Activated CD8-positive, alpha-beta T cell treated with anti-CD3 and anti-CD28 coated beads, Interleukin-2, amount 10 ng/mL, durations not matched to agents 7 days and 5 days (primary cell): ENCODE data around the gene ATRN. TPM values are rescaled to one million over a fixed set of nuclear protein-coding genes. Genes with fewer than 3 reads are reported as not detected.
"Not testable (repeated sequence)": the region's sequence is repeated elsewhere in the genome, so short reads cannot be mapped to it uniquely, and the experiment has no call there.

ENCODE experiments used
- ATAC-seq: fragments of 150-1000 bp; cut with Tn5 transposase; one replicate; pipeline ENCODE4 v1.10.0; 2021; ENCODE audit warnings: moderate library complexity
- CTCF ChIA-PET: fragments of 350-600 bp; sonication (Branson Sonifier 250); formaldehyde crosslinking; loops from one replicate; lab custom pipeline; 2021; ENCODE audit warnings: antibody characterized with exemption; lab: Charles Lee
- POLR2A ChIA-PET: fragments of 350-600 bp; sonication (Branson Sonifier 250); formaldehyde crosslinking; loops from one replicate; lab custom pipeline; 2021; ENCODE audit warnings: antibody characterized with exemption; lab: Charles Lee
- DNase-seq: peaks from one replicate; pipeline ENCODE4 v3.0.0-alpha.2; 2020
- H3K27ac Mint-ChIP-seq: one replicate; pipeline ENCODE4 v1.8.0; 2021; ENCODE audit warnings: mild to moderate bottlenecking, mixed read lengths
- H3K27me3 Mint-ChIP-seq: one replicate; pipeline ENCODE4 v1.8.0; 2021; ENCODE audit warnings: low read depth, mixed read lengths
- H3K36me3 Mint-ChIP-seq: one replicate; pipeline ENCODE4 v1.8.0; 2021; ENCODE audit warnings: low read depth, mixed read lengths
- H3K4me1 Mint-ChIP-seq: one replicate; pipeline ENCODE4 v1.8.0; 2021; ENCODE audit warnings: low read depth, mixed read lengths
- H3K4me3 Mint-ChIP-seq: one replicate; pipeline ENCODE4 v1.8.0; 2021; ENCODE audit warnings: mild to moderate bottlenecking, mixed read lengths
- H3K9me3 Mint-ChIP-seq: one replicate; pipeline ENCODE4 v1.8.0; 2022; ENCODE audit warnings: mixed read lengths; ENCODE audit not compliant: insufficient read depth
- total RNA-seq, 2 experiments: library from RNA; stranded (reverse); gene quantifications; one replicate each; pipeline ENCODE4 v1.2.3, GENCODE V29; 2021

The ATRN gene
- total RNA-seq, 2 experiments from 2014 or later, result 8.1 to 8.5 TPM

DNA sequence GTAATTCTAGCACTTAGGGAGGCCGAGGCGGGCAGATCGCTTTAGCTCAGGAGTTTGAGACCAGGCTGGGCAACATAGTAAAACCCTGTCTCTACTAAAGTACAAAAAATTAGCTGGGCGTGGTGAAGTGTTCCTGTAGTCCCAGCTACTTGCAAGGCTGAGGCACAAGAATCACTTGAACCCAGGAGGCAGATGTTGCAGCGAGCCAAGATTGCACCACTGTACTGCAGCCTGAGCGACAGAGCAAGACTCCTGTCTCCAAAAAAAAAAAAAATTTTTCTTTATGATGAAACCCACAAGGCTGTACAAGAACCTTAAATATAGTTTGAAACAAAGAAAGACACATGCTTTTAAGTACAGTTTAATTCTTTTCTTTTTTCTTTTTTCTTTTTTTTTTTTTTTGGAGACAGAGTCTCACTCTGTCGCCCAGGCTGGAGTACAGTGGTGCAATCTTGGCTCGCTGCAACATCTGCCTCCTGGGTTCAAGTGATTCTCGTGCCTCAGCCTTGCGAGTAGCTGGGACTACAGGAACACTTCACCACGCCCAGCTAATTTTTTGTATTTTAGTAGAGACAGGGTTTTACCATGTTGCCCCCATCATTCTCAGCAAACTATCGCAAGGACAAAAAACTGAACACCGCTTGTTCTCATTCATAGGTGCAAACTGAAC is 144.5 kb downstream of the ATRN start:
- POLR2A ChIA-PET, ATAC-seq, H3K27me3 Mint-ChIP-seq, H3K27ac Mint-ChIP-seq, H3K4me1 Mint-ChIP-seq, H3K9me3 Mint-ChIP-seq, CTCF ChIA-PET, H3K4me3 Mint-ChIP-seq, DNase-seq, H3K36me3 Mint-ChIP-seq: not testable (repeated sequence)

GRCh38 chr20:3616250-3616649 is 145.4 kb downstream of the ATRN start:
- H3K4me3 Mint-ChIP-seq, result no peak overlapping the region
- H3K27me3 Mint-ChIP-seq, result no peaks in the 10 kb centered on the region
- no peaks in the 10 kb centered on the region for H3K36me3 Mint-ChIP-seq
- ChIA-PET POLR2A (no interaction called here), CTCF (no interaction called here)
- H3K27ac Mint-ChIP-seq, result no peak overlapping the region
- DNase-seq (no peak), ATAC-seq (no peak)
- peaks cover 3% of the 10 kb centered on the region for H3K4me1 Mint-ChIP-seq
- H3K9me3 Mint-ChIP-seq, result no peaks in the 10 kb centered on the region

- ChIA-PET POLR2A (no interaction called here), CTCF (no interaction called here)
- Mint-ChIP-seq H3K4me3 (no peak overlapping the region), H3K36me3 (no peaks in the 10 kb centered on the region), H3K4me1 (no peaks in the 10 kb centered on the region), H3K9me3 (no peaks in the 10 kb centered on the region), H3K27me3 (no peaks in the 10 kb centered on the region), H3K27ac (no peak overlapping the region)
- DNase-seq, result no peak
- ATAC-seq, result no peak
Measured at GRCh38 chr20:3621111-3621510, 150.3 kb downstream of the ATRN start.

DNA sequence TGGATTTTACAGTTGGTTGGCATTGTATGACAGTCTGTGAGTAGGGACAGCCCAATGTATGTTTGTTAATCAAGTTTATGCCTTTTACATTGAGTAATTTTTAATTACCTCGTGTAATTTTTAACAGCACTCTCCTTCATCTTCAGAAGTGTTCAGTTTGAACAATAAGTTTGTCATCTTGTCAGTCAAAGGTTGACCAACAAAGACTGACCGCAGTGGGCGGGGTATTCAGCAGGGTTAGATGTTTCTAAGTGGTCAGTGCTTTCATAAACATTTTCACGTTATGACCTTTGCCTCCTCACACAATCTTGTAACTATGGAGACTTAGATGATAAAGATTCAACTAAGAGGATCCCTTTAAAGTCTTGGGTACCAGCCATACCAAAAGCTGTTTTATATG is 151.6 kb downstream of the ATRN start:
- ATAC-seq (no peak), DNase-seq (no peak)
- Mint-ChIP-seq H3K27me3 (no peaks in the 10 kb centered on the region), H3K27ac (no peak overlapping the region), H3K36me3 (no peaks in the 10 kb centered on the region), H3K9me3 (no peaks in the 10 kb centered on the region), H3K4me3 (no peak overlapping the region), H3K4me1 (no peaks in the 10 kb centered on the region)
- ChIA-PET CTCF (no interaction called here), POLR2A (no interaction called here)

DNA sequence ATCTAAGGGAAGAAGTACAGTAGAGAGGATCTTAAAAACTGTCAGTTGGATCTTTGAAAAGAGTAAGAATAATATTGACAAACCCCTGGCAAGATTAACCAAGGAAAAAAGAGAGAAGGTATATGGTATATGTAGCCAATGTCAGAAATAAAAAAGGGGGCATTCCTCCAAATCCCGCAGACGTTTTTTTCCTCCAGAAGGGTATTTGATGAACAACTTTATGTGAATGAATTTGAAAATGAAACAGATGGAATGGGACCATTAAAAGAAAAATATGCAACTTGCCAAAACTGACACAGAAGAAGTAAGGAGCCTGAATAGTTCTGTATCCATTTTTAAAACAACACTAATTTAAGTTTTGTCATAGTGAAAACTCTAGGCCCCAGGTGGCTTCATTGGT is 156.7 kb downstream of the ATRN start:
- H3K27ac Mint-ChIP-seq, result no peak overlapping the region
- no peak for ATAC-seq
- no peak for DNase-seq

DNA sequence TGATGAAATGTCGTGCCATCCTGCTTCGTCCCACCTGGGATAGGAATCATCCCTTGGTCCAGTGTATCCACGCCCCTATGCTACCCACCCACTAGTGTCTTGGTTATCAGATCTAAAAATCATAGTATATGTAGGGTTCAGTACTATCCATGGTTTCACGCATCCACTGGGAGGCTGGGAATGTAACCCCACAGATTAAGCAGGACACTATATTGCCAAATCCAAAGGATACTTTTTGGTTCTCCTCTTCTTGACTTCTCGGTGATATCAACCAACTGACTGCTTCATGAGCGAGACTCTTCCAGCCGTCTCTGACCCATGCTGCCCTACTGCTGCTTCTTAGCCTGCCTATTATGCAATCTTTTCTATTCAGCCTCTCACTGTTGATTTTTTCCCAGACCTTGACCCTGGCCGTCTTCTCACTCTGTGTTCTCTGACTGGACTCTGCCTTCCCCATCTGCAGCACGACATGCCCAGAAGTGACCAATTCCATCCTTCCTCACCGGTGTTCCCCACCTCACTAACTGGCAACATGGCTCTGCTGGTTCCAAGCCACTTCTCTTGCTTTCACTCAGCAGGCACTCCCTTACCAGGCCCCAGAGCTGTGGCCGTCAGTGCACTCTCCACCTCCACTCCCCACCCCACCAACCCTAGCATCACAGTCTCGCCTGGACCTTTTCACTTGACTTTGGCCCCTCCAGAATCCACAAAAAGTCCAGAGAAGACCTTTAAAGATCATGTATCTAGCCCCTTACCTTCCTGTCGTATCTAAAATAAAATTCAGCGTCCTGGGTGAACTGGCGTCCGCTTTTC is 157.9 kb downstream of the ATRN start:
- no peak overlapping the region for H3K4me3 Mint-ChIP-seq
- H3K9me3 Mint-ChIP-seq, result no peaks in the 10 kb centered on the region
- no peaks in the 10 kb centered on the region for H3K27me3 Mint-ChIP-seq
- no peaks in the 10 kb centered on the region for H3K36me3 Mint-ChIP-seq
- ChIA-PET CTCF (no interaction called here), POLR2A (no interaction called here)
- ATAC-seq, result no peak
- no peak for DNase-seq
- H3K4me1 Mint-ChIP-seq, result no peaks in the 10 kb centered on the region
- no peak overlapping the region for H3K27ac Mint-ChIP-seq

More for the DNA sequence above, 156.7 kb downstream of the ATRN start:
- no peaks in the 10 kb centered on the region for H3K27me3 Mint-ChIP-seq
- no peaks in the 10 kb centered on the region for H3K36me3 Mint-ChIP-seq
- no peak overlapping the region for H3K4me3 Mint-ChIP-seq
- ChIA-PET POLR2A (no interaction called here), CTCF (no interaction called here)
- H3K9me3 Mint-ChIP-seq, result no peaks in the 10 kb centered on the region
- H3K4me1 Mint-ChIP-seq, result no peaks in the 10 kb centered on the region

DNA sequence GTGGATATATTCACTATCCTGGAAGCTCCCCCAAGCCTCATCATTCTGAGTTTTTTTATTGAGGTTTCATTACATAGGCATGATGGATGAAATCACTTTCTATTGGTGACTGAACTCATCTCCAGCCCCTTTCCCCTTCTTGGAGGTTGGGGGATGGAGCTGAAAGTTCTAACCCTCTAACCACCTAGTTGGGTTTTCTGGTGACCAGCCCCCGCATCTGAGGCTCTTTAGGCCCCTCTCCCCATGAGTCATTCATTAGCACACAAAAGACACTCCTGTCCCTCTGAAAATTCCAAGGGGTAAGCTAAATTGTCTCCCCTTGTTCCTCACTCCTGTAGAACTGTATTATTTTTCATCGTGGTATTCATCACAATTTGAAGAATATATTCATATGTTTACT is 159.1 kb downstream of the ATRN start:
- ChIA-PET POLR2A (no interaction called here), CTCF (interaction anchor here (1.1 to 1.8 kb wide), 2 partner anchors 66 to 124 kb away, joined by 3 to 4 read pairs; no protein-coding TSS in a partner anchor)
- H3K4me3 Mint-ChIP-seq, result no peak overlapping the region

GRCh38 chr20:3630429-3630828 is 159.6 kb downstream of the ATRN start:
- CTCF ChIA-PET, result interaction anchor here (1.1 to 1.8 kb wide), 2 partner anchors 67 to 124 kb away, joined by 3 to 4 read pairs; no protein-coding TSS in a partner anchor
- ATAC-seq, result no peak
- no peak overlapping the region for H3K27ac Mint-ChIP-seq

More for the DNA sequence above, 159.1 kb downstream of the ATRN start:
- no peaks in the 10 kb centered on the region for H3K27me3 Mint-ChIP-seq
- ATAC-seq (no peak), DNase-seq (no peak)
- no peaks in the 10 kb centered on the region for H3K9me3 Mint-ChIP-seq
- no peaks in the 10 kb centered on the region for H3K36me3 Mint-ChIP-seq
- no peak overlapping the region for H3K27ac Mint-ChIP-seq
- peaks cover 6% of the 10 kb centered on the region for H3K4me1 Mint-ChIP-seq

DNA sequence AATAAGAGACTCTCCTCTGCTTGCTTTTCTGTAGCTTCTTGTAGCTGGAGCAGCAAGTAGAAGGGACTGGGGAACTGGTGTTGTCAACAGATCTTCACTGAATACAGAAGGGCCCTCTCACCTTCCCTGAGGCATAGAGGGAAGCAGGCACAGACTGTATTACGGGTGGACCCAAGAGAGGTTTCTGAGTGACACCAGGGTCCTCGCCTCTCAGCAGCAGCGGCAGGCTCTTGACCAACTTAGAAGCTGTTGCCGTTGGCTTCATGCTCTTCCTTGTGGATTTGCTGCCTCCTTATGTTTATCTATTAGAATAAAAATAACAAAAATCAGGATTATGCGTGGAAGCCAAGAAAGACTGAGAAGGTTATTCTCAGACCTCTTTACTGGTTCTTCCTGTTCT is 160.7 kb downstream of the ATRN start:
- POLR2A ChIA-PET, result no interaction called here
- Mint-ChIP-seq H3K27me3 (no peaks in the 10 kb centered on the region), H3K27ac (no peak overlapping the region), H3K4me3 (no peak overlapping the region), H3K36me3 (no peaks in the 10 kb centered on the region), H3K9me3 (no peaks in the 10 kb centered on the region), H3K4me1 (peaks cover 6% of the 10 kb centered on the region)
- no peak for DNase-seq
- no peak for ATAC-seq
- CTCF ChIA-PET, result interaction anchor here (1.8 kb wide), 1 partner anchor 68 kb away, joined by 4 read pairs; no protein-coding TSS in a partner anchor

More at GRCh38 chr20:3630429-3630828, 159.6 kb downstream of the ATRN start:
- no peaks in the 10 kb centered on the region for H3K9me3 Mint-ChIP-seq
- H3K4me3 Mint-ChIP-seq, result no peak overlapping the region
- H3K36me3 Mint-ChIP-seq, result no peaks in the 10 kb centered on the region
- DNase-seq, result no peak
- POLR2A ChIA-PET, result no interaction called here
- H3K4me1 Mint-ChIP-seq, result peaks cover 6% of the 10 kb centered on the region
- no peaks in the 10 kb centered on the region for H3K27me3 Mint-ChIP-seq

GRCh38 chr20:3632311-3633004 is 161.6 kb downstream of the ATRN start:
- Mint-ChIP-seq H3K27me3 (no peaks in the 10 kb centered on the region), H3K4me1 (peaks cover 6% of the 10 kb centered on the region), H3K27ac (no peak overlapping the region), H3K36me3 (no peaks in the 10 kb centered on the region), H3K4me3 (no peak overlapping the region), H3K9me3 (no peaks in the 10 kb centered on the region)
- POLR2A ChIA-PET, result interaction anchor here (0.6 kb wide), 1 partner anchor 68 kb away, joined by 3 read pairs; no protein-coding TSS in a partner anchor
- CTCF ChIA-PET, result interaction anchor here (1.2 kb wide), 1 partner anchor 69 kb away, joined by 7 read pairs; no protein-coding TSS in a partner anchor
- no peak for DNase-seq
- ATAC-seq, result no peak

DNA sequence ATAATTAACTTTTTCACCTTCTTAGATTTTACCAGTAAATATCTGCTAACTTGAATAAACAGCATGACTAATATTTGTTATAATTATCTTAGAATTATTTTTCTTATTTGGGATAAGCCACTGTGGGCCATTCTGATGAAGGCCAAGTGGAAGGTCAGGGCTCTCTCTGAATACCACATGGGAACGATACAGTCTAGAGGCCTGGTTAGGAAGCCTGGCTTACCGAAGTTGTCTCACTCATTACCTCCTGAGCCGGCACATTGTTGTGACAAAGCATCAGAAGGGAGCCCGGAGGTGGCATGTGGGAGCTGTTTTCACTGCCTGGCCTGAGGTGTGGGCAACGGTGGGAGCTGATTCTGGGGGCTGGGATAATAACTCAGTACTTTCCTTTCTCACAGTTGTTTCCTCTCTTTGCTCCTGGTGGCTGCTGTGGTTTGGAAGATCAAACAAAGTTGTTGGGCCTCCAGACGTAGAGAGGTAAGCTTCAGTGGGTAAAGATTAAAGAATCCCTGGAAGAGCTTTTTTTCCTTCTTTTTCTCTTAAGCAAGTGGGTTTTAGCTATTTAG is 163.2 kb downstream of the ATRN start:
- ChIA-PET CTCF (interaction anchor here (1.2 kb wide), 2 partner anchors 43 to 71 kb away, joined by 3 to 7 read pairs; no protein-coding TSS in a partner anchor), POLR2A (no interaction called here)
- Mint-ChIP-seq H3K27ac (no peak overlapping the region), H3K27me3 (no peaks in the 10 kb centered on the region), H3K9me3 (no peaks in the 10 kb centered on the region), H3K4me3 (no peak overlapping the region), H3K4me1 (peaks cover 6% of the 10 kb centered on the region), H3K36me3 (no peaks in the 10 kb centered on the region)
- ATAC-seq (no peak), DNase-seq (no peak)
